ENCODE measurements around the gene GMDS.

GMDS gene

DNA sequence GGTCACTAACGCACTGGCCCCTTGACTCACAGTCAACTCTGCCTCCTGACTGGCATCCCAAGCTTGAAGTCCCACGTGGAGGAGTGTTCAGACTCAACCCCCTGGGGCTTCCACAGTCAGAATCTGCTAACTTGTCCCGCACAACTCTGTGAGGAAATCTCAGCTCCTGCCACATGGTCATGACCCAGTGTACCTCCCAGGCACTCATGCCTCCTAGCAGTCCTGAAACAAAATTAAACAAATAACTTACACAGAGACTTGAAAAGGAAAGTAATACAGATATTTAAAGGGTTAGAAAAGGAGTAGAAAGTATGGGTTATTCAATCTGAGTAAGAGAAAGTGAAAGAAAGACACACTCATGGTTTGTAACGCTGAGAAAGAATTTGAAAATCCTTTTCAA is 134.9 kb downstream of the GMDS start:
- Histone ChIP-seq H3K9ac (ENCODE audit: low read length) (no peak overlapping the region), H3K23ac (ENCODE audit: low read length) (no peak overlapping the region), H4K91ac (ENCODE audit: low read depth, low read length) (peak overlapping the region; percentile 37), H3K27ac (ENCODE audit: low read depth, low read length) (no peak overlapping the region), H4K12ac (ENCODE audit: low read depth, low read length) (no peak overlapping the region), H3K18ac (ENCODE audit: low read length) (no peak overlapping the region), H3K14ac (ENCODE audit: low read length) (no peak overlapping the region), H3K4me1 (ENCODE audit: control insufficient read depth in 1 of 2, insufficient read depth in 2 of 2, low read length in 2 of 2) (peaks cover 0 to 4% of the 10 kb centered on the region in 2 experiments), H2AFZ (ENCODE audit: insufficient read depth, low read length, poor library complexity) (no peak overlapping the region), H3K36me3 (ENCODE audit: control insufficient read depth in 1 of 2, insufficient read depth in 2 of 2, low read length in 2 of 2) (no peaks in the 10 kb centered on the region), H2BK12ac (ENCODE audit: low read length) (no peak overlapping the region), H3K27me3 (ENCODE audit: insufficient read depth, low read length) (no peaks in the 10 kb centered on the region), H2BK5ac (ENCODE audit: low read depth, low read length, poor library complexity) (no peak overlapping the region), H3K4me3 (ENCODE audit: low read depth, low read length) (no peak overlapping the region), H2AK5ac (ENCODE audit: low read length) (no peak overlapping the region), H3K79me1 (ENCODE audit: low read length) (no peaks in the 10 kb centered on the region), H3K9me3 (ENCODE audit: insufficient read depth, low read depth, low read length) (no peaks in the 10 kb centered on the region), H3K79me2 (ENCODE audit: control insufficient read depth, insufficient read depth, low read length, poor library complexity) (no peaks in the 10 kb centered on the region), H4K8ac (ENCODE audit: low read depth, low read length) (no peak overlapping the region), H2BK120ac (ENCODE audit: insufficient read depth, low read length, poor library complexity) (no peak overlapping the region), H3K4me2 (ENCODE audit: low read length) (no peak overlapping the region), H3K4ac (ENCODE audit: low read depth, low read length) (no peak overlapping the region)
- peak; percentile 12 to 19 for DNase-seq
- WGBS (ENCODE audit: extremely low coverage, insufficient coverage, insufficient read length), result no CpG with 5 or more reads among the region's 4 CpGs

DNA sequence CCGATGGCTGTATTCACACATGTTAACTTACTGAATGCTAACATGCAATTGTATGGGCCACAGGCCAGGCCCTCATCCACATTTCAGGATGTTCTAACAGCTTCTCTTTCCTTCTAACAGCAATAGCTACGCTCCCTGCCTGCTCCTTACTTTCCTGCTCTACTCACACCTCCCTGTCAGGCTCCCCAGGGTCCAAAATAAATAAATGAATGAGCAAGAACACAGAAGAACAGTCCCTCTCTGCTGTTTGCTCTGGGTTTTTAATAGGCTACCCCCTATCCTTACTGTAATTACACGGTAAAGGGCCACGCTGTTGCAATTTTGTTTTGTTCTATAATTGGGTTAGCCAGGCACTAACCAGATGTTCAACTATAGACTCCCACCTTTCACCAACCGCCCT is 135.6 kb downstream of the GMDS start:
- no CpG with 5 or more reads among the region's 5 CpGs for WGBS (ENCODE audit: extremely low coverage, insufficient coverage, insufficient read length)
- no peak overlapping the region for H3K27ac ChIP-seq (ENCODE audit: low read depth, low read length)
- no peak overlapping the region for H3K4me2 ChIP-seq (ENCODE audit: low read length)
- no peak overlapping the region for H3K9ac ChIP-seq (ENCODE audit: low read length)
- H3K79me1 ChIP-seq (ENCODE audit: low read length), result no peaks in the 10 kb centered on the region
- H2BK120ac ChIP-seq (ENCODE audit: insufficient read depth, low read length, poor library complexity), result no peak overlapping the region
- no peak overlapping the region for H2BK12ac ChIP-seq (ENCODE audit: low read length)
- no peak overlapping the region for H2BK5ac ChIP-seq (ENCODE audit: low read depth, low read length, poor library complexity)
- no peak overlapping the region for H4K91ac ChIP-seq (ENCODE audit: low read depth, low read length)
- H3K4ac ChIP-seq (ENCODE audit: low read depth, low read length), result no peak overlapping the region
- no peak overlapping the region for H3K23ac ChIP-seq (ENCODE audit: low read length)
- no peaks in the 10 kb centered on the region for H3K27me3 ChIP-seq (ENCODE audit: insufficient read depth, low read length)
- no peak overlapping the region for H4K8ac ChIP-seq (ENCODE audit: low read depth, low read length)
- no peak for DNase-seq
- peaks cover 0 to 4% of the 10 kb centered on the region in 2 experiments for H3K4me1 ChIP-seq (ENCODE audit: control insufficient read depth in 1 of 2, insufficient read depth in 2 of 2, low read length in 2 of 2)
- H2AFZ ChIP-seq (ENCODE audit: insufficient read depth, low read length, poor library complexity), result no peak overlapping the region
- no peak overlapping the region for H3K18ac ChIP-seq (ENCODE audit: low read length)
- H3K9me3 ChIP-seq (ENCODE audit: insufficient read depth, low read depth, low read length), result no peaks in the 10 kb centered on the region
- no peak overlapping the region for H2AK5ac ChIP-seq (ENCODE audit: low read length)
- no peak overlapping the region for H3K14ac ChIP-seq (ENCODE audit: low read length)
- no peak overlapping the region for H3K4me3 ChIP-seq (ENCODE audit: low read depth, low read length)
- no peak overlapping the region for H4K12ac ChIP-seq (ENCODE audit: low read depth, low read length)
- H3K79me2 ChIP-seq (ENCODE audit: control insufficient read depth, insufficient read depth, low read length, poor library complexity), result no peaks in the 10 kb centered on the region
- H3K36me3 ChIP-seq (ENCODE audit: control insufficient read depth in 1 of 2, insufficient read depth in 2 of 2, low read length in 2 of 2), result no peaks in the 10 kb centered on the region

DNA sequence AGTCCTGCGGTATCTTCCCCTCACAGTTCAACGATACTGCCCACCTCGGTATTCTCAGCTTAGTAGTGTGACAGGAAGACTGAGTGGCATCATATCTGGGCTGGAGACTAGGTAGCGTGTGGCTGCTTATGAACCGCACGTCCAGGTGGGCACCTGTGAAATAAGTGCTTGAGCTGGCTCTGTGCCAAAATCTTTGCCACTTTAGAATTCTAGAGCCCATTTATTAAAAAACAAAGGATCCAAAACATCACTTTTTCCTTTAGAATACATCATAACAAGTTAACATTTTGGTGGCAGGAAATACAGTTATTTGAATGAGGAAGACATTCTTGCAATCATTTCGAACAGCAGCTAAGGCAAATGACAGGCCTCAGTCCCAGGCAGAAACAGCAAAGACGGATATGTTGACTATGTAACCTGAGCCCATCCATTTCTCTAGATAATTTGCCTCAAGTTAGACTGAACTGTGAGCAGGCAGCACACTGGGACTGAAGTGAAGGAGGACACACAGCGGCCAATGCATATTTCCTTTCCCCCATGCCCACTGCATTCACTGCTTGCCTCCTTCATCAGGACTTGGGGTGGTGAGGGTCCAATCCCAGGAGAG is 136.6 kb downstream of the GMDS start:
- WGBS (ENCODE audit: extremely low coverage, insufficient coverage, insufficient read length), result no CpG with 5 or more reads among the region's 9 CpGs
- Histone ChIP-seq H3K79me2 (ENCODE audit: control insufficient read depth, insufficient read depth, low read length, poor library complexity) (no peaks in the 10 kb centered on the region), H3K4me2 (ENCODE audit: low read length) (no peak overlapping the region), H3K4me1 (ENCODE audit: control insufficient read depth in 1 of 2, insufficient read depth in 2 of 2, low read length in 2 of 2) (peaks cover 0 to 4% of the 10 kb centered on the region in 2 experiments), H4K91ac (ENCODE audit: low read depth, low read length) (no peak overlapping the region), H3K4ac (ENCODE audit: low read depth, low read length) (no peak overlapping the region), H2BK120ac (ENCODE audit: insufficient read depth, low read length, poor library complexity) (no peak overlapping the region), H4K12ac (ENCODE audit: low read depth, low read length) (no peak overlapping the region), H3K27me3 (ENCODE audit: insufficient read depth, low read length) (no peaks in the 10 kb centered on the region), H2AK5ac (ENCODE audit: low read length) (no peak overlapping the region), H3K79me1 (ENCODE audit: low read length) (no peaks in the 10 kb centered on the region), H3K14ac (ENCODE audit: low read length) (no peak overlapping the region), H3K4me3 (ENCODE audit: low read depth, low read length) (no peak overlapping the region), H4K8ac (ENCODE audit: low read depth, low read length) (no peak overlapping the region), H3K9ac (ENCODE audit: low read length) (no peak overlapping the region), H3K27ac (ENCODE audit: low read depth, low read length) (no peak overlapping the region), H2AFZ (ENCODE audit: insufficient read depth, low read length, poor library complexity) (no peak overlapping the region), H3K18ac (ENCODE audit: low read length) (no peak overlapping the region), H2BK5ac (ENCODE audit: low read depth, low read length, poor library complexity) (no peak overlapping the region), H3K36me3 (ENCODE audit: control insufficient read depth in 1 of 2, insufficient read depth in 2 of 2, low read length in 2 of 2) (no peaks in the 10 kb centered on the region), H3K9me3 (ENCODE audit: insufficient read depth, low read depth, low read length) (no peaks in the 10 kb centered on the region), H3K23ac (ENCODE audit: low read length) (no peak overlapping the region), H2BK12ac (ENCODE audit: low read length) (no peak overlapping the region)
- no peak for DNase-seq

DNA sequence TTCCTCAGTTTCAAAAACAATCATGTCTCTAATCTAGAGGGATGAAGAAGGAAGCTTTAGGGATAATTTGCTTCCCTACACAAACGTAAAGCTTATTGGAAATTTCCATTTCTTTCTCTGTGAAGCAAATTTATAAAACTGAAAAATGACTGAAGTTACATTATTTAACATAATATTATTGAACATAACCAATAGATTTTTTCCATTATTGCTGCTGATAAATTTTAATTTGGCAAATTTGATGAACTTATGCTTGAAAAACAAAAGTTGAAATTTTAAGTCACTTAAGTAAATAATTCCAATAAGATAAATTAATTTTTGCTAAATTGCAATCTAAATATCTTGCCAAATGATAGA is 140.9 kb downstream of the GMDS start:
- Histone ChIP-seq H4K8ac (ENCODE audit: low read depth, low read length) (no peak overlapping the region), H2AK5ac (ENCODE audit: low read length) (no peak overlapping the region), H3K23ac (ENCODE audit: low read length) (no peak overlapping the region), H3K79me2 (ENCODE audit: control insufficient read depth, insufficient read depth, low read length, poor library complexity) (no peaks in the 10 kb centered on the region), H4K91ac (ENCODE audit: low read depth, low read length) (no peak overlapping the region), H3K27ac (ENCODE audit: low read depth, low read length) (no peak overlapping the region), H3K4me3 (ENCODE audit: low read depth, low read length) (no peak overlapping the region), H2AFZ (ENCODE audit: insufficient read depth, low read length, poor library complexity) (no peak overlapping the region), H3K36me3 (ENCODE audit: control insufficient read depth in 1 of 2, insufficient read depth in 2 of 2, low read length in 2 of 2) (no peaks in the 10 kb centered on the region), H3K4me2 (ENCODE audit: low read length) (no peak overlapping the region), H3K9ac (ENCODE audit: low read length) (no peak overlapping the region), H3K4ac (ENCODE audit: low read depth, low read length) (no peak overlapping the region), H4K12ac (ENCODE audit: low read depth, low read length) (no peak overlapping the region), H3K4me1 (ENCODE audit: control insufficient read depth in 1 of 2, insufficient read depth in 2 of 2, low read length in 2 of 2) (peaks cover 0 to 4% of the 10 kb centered on the region in 2 experiments), H3K79me1 (ENCODE audit: low read length) (no peaks in the 10 kb centered on the region), H3K27me3 (ENCODE audit: insufficient read depth, low read length) (no peaks in the 10 kb centered on the region), H2BK12ac (ENCODE audit: low read length) (no peak overlapping the region), H3K18ac (ENCODE audit: low read length) (no peak overlapping the region), H3K14ac (ENCODE audit: low read length) (no peak overlapping the region), H2BK120ac (ENCODE audit: insufficient read depth, low read length, poor library complexity) (no peak overlapping the region), H2BK5ac (ENCODE audit: low read depth, low read length, poor library complexity) (no peak overlapping the region), H3K9me3 (ENCODE audit: insufficient read depth, low read depth, low read length) (no peaks in the 10 kb centered on the region)
- no peak for DNase-seq
- no CpG with 5 or more reads among the region's 1 CpG for WGBS (ENCODE audit: extremely low coverage, insufficient coverage, insufficient read length)
